Thyroid gland (tissue), 4 donors: ENCODE data around the gene SSTR5. TPM values are rescaled to one million over a fixed set of nuclear protein-coding genes. Genes with fewer than 3 reads are reported as not detected.

Source experiments
- DNase-seq, 2 donors: peaks; one replicate each; pipeline ENCODE4 v3.0.0-alpha.2; 2019
- H3K27ac ChIP-seq, 3 donors: fragments of 200-600 bp; sonication (generic); 1 replicate in 2 of 3; 2 replicates in 1 of 3; pipeline ENCODE4 v1.5.1; 2016 to 2019; ENCODE audit warnings: mild to moderate bottlenecking in 1 of 3, moderate library complexity in 1 of 3
- H3K27me3 ChIP-seq: fragments of 200-600 bp; sonication (generic); one replicate; pipeline ENCODE4 v1.5.1; 2019
- H3K36me3 ChIP-seq, 2 donors: fragments of 200-600 bp; sonication (generic); one replicate each; pipeline ENCODE4 v1.5.1; 2016 to 2019
- H3K4me1 ChIP-seq, 2 donors: fragments of 200-600 bp; sonication (generic); one replicate each; pipeline ENCODE4 v1.5.1; 2017 to 2019
- H3K4me3 ChIP-seq, 3 donors: fragments of 200-600 bp; sonication (generic); replicated peaks in 1 of 3; 1 replicate in 2 of 3; 2 replicates in 1 of 3; pipeline ENCODE4 v1.5.1; 2016; ENCODE audit warnings: mild to moderate bottlenecking in 1 of 3
- H3K9me3 ChIP-seq: fragments of 200-600 bp; sonication (generic); one replicate; pipeline ENCODE4 v1.5.1; 2017
- CTCF ChIP-seq, 6 experiments: fragments of 200-600 bp in 3 of 6; fragments of 450-650 bp in 3 of 6; sonication (generic) in 3 of 6; IDR thresholded peaks; one replicate each; pipeline ENCODE4 v1.5.1; 2016 to 2019; ENCODE audit warnings: antibody characterized with exemption in 6 of 6, mild to moderate bottlenecking in 2 of 6, inconsistent platforms in 1 of 6, moderate library complexity in 1 of 6
- POLR2A ChIP-seq, 2 donors: fragments of 450-650 bp; IDR thresholded peaks; one replicate each; pipeline ENCODE4 v1.6.1; 2017; ENCODE audit warnings: antibody characterized with exemption in 2 of 2, mild to moderate bottlenecking in 2 of 2, moderate library complexity in 1 of 2
- WGBS, 2 donors: methylation state at CpG; one replicate each; pipeline ENCODE4 v1.1.5; 2017; 5-methylcytosine and 5-hydroxymethylcytosine counted together
- intact Hi-C: fragments of 100-400 bp; cut with DNase I; formaldehyde crosslinking; loops from one replicate; pipeline ENCODE4 v1.15.1; 2023
- total RNA-seq, 4 donors: library from RNA; depleted of rRNA; stranded (reverse); fragments of >200 nt; gene quantifications; one replicate each; pipeline ENCODE4 v1.2.3, GENCODE V29; 2016

Gene SSTR5
- total RNA-seq, 4 donors from 2014 or later: not detected

- H3K4me3 ChIP-seq: no peak overlapping the region
- TF ChIP-seq CTCF (IDR thresholded peaks at IDR 0.05) (no peak), POLR2A (IDR thresholded peaks at IDR 0.05) (no peak)
- H3K9me3 ChIP-seq: no peaks in the 10 kb centered on the region
- H3K36me3 ChIP-seq: no peaks in the 10 kb centered on the region
- 92% methylated on average over 2 of the region's 11 CpGs; no CpG with 5 or more reads in 1 of the 2 donors for WGBS, 2 donors
- no peaks in the 10 kb centered on the region for H3K4me1 ChIP-seq
- intact Hi-C loops: no loop called here
- H3K27ac ChIP-seq: no peak overlapping the region
- H3K27me3 ChIP-seq: peaks cover 17% of the 10 kb centered on the region
- DNase-seq: no peak
Measured at GRCh38 chr16:1074379-1074649, 1.8 kb downstream of the SSTR5 start.

- H3K4me3 ChIP-seq: no peak overlapping the region
- intact Hi-C loops: no loop called here
- no peak overlapping the region for H3K27ac ChIP-seq
- no peak for TF ChIP-seq POLR2A (IDR thresholded peaks at IDR 0.05)
- DNase-seq: no peak
- WGBS, 2 donors: 60 to 66% methylated on average over 10 to 11 of the region's 13 CpGs
- no peaks in the 10 kb centered on the region for H3K36me3 ChIP-seq
- no peaks in the 10 kb centered on the region for H3K4me1 ChIP-seq
- peaks cover 17% of the 10 kb centered on the region for H3K27me3 ChIP-seq
- H3K9me3 ChIP-seq: no peaks in the 10 kb centered on the region
Measured at GRCh38 chr16:1075546-1075945, 3.0 kb downstream of the SSTR5 start.

- Histone ChIP-seq H3K27ac (no peak overlapping the region), H3K4me3 (no peak overlapping the region), H3K4me1 (no peaks in the 10 kb centered on the region), H3K27me3 (peaks cover 4% of the 10 kb centered on the region), H3K9me3 (no peaks in the 10 kb centered on the region), H3K36me3 (no peaks in the 10 kb centered on the region)
- DNase-seq: no peak
- intact Hi-C loops: no loop called here
- WGBS, 2 donors: 43 to 51% methylated on average over 16 of the region's 16 CpGs
- TF ChIP-seq CTCF (IDR thresholded peaks at IDR 0.05) (no peak), POLR2A (IDR thresholded peaks at IDR 0.05) (no peak)
Measured at GRCh38 chr16:1076801-1077576, 4.4 kb downstream of the SSTR5 start.

GRCh38 chr16:1077877-1078578 is 5.5 kb downstream of the SSTR5 start:
- no peak for DNase-seq
- H3K4me1 ChIP-seq: no peaks in the 10 kb centered on the region
- no peak overlapping the region for H3K4me3 ChIP-seq
- 69% methylated on average over 14 to 30 of the region's 36 CpGs for WGBS, 2 donors
- H3K36me3 ChIP-seq: no peaks in the 10 kb centered on the region
- no peak overlapping the region for H3K27ac ChIP-seq
- H3K27me3 ChIP-seq: peaks cover 2% of the 10 kb centered on the region
- no peak for TF ChIP-seq CTCF (IDR thresholded peaks at IDR 0.05)
- no peak for TF ChIP-seq POLR2A (IDR thresholded peaks at IDR 0.05)
- intact Hi-C loops: no loop called here
- no peaks in the 10 kb centered on the region for H3K9me3 ChIP-seq

- WGBS, 2 donors: 16 to 29% methylated on average over 14 to 20 of the region's 28 CpGs
- no peaks in the 10 kb centered on the region for H3K36me3 ChIP-seq
- H3K27me3 ChIP-seq: no peaks in the 10 kb centered on the region
- no peaks in the 10 kb centered on the region for H3K9me3 ChIP-seq
- H3K4me3 ChIP-seq: no peak overlapping the region
- no peak overlapping the region for H3K27ac ChIP-seq
- no peak for TF ChIP-seq CTCF (IDR thresholded peaks at IDR 0.05)
- no peak for TF ChIP-seq POLR2A (IDR thresholded peaks at IDR 0.05)
- intact Hi-C loops: no loop called here
- no peak for DNase-seq
- H3K4me1 ChIP-seq: no peaks in the 10 kb centered on the region
Measured at GRCh38 chr16:1078579-1079021, 6.1 kb downstream of the SSTR5 start.
